H1 (cell line): ENCODE data around the gene CWF19L1. TPM values are rescaled to one million over a fixed set of nuclear protein-coding genes. Genes with fewer than 3 reads are reported as not detected.

Experiments used
- CTCF ChIA-PET: fragments of 300-600 bp; sonication (Branson Sonifier 250); formaldehyde crosslinking; loops from one replicate; lab custom pipeline; 2021; ENCODE audit not compliant: partially characterized antibody; lab: Charles Lee
- POLR2A ChIA-PET: fragments of 300-600 bp; sonication (Branson Sonifier 250); formaldehyde crosslinking; loops from one replicate; lab custom pipeline; 2021; ENCODE audit warnings: inconsistent platforms; ENCODE audit not compliant: partially characterized antibody; lab: Charles Lee
- DNase-seq, 2 experiments: peaks; one replicate each; pipeline versions ENCODE4 v3.0.0 to v3.0.0-alpha.2; 2010 to 2022; ENCODE audit warnings: low spot score in 2 of 2, low read depth in 1 of 2, mixed read lengths in 1 of 2
- FAIRE-seq: peaks from 2 replicates; lab custom pipeline; 2011; peaks lifted over from hg19 to GRCh38; lab: Jason Lieb, UNC
- H2AFZ ChIP-seq: 2 replicates; pipeline ENCODE4 v1.8.1; 2012; ENCODE audit warnings: low read length, inconsistent platforms
- H2AK5ac ChIP-seq: 2 replicates; pipeline ENCODE4 v1.6.1; 2013; ENCODE audit warnings: low read depth, low read length
- H2BK120ac ChIP-seq: replicated peaks from 2 replicates; pipeline ENCODE3; 2013; ENCODE audit warnings: low read depth, low read length, inconsistent platforms
- H2BK12ac ChIP-seq: 2 replicates; pipeline ENCODE4 v1.6.1; 2013; ENCODE audit warnings: low read depth, low read length
- H2BK15ac ChIP-seq: 2 replicates; pipeline ENCODE4 v1.6.1; 2013; ENCODE audit warnings: low read length
- H2BK20ac ChIP-seq: 2 replicates; pipeline ENCODE4 v1.6.1; 2013; ENCODE audit warnings: low read length
- H2BK5ac ChIP-seq: 2 replicates; pipeline ENCODE4 v1.6.1; 2013; ENCODE audit warnings: low read depth, low read length
- H3K14ac ChIP-seq: 2 replicates; pipeline ENCODE4 v1.6.1; 2013; ENCODE audit warnings: inconsistent platforms; ENCODE audit not compliant: insufficient read length
- H3K18ac ChIP-seq: 2 replicates; pipeline ENCODE4 v1.6.1; 2013; ENCODE audit warnings: low read length; ENCODE audit errors: extremely low read depth
- H3K23ac ChIP-seq: 2 replicates; pipeline ENCODE4 v1.6.1; 2013; ENCODE audit warnings: inconsistent platforms; ENCODE audit not compliant: insufficient read length
- H3K23me2 ChIP-seq: 2 replicates; pipeline ENCODE4 v1.6.1; 2013; ENCODE audit warnings: low read depth, low read length
- H3K27ac ChIP-seq: 2 replicates; pipeline ENCODE4 v1.6.1; 2011; ENCODE audit warnings: low read depth, low read length, inconsistent platforms
- H3K27me3 ChIP-seq, 4 experiments: replicated peaks in 1 of 4; 1 replicate in 1 of 4; 2 replicates in 3 of 4; pipeline versions ENCODE4 v1.6.1 to v1.8.1; 2011 to 2013; ENCODE audit warnings: low read length in 3 of 4, mild to moderate bottlenecking in 3 of 4, inconsistent platforms in 2 of 4, mixed read lengths in 2 of 4, moderate library complexity in 1 of 4; ENCODE audit not compliant: control insufficient read depth in 3 of 4, insufficient read depth in 3 of 4; ENCODE audit errors: extremely low read depth in 1 of 4
- H3K36me3 ChIP-seq, 4 experiments: 2 replicates each; pipeline versions ENCODE4 v1.6.1 to v1.8.1; 2011 to 2013; ENCODE audit warnings: mild to moderate bottlenecking in 4 of 4, low read length in 3 of 4, moderate library complexity in 2 of 4, control low read depth in 1 of 4, inconsistent platforms in 1 of 4; ENCODE audit not compliant: insufficient read depth in 4 of 4, control insufficient read depth in 2 of 4
- H3K4ac ChIP-seq: replicated peaks from 2 replicates; pipeline ENCODE3; 2013; ENCODE audit warnings: low read length, low read depth, mixed read lengths, inconsistent platforms; ENCODE audit not compliant: insufficient read length
- H3K4me1 ChIP-seq, 4 experiments: replicated peaks in 1 of 4; 1 replicate in 1 of 4; 2 replicates in 3 of 4; pipeline versions ENCODE4 v1.6.1 to v1.8.1; 2011 to 2013; ENCODE audit warnings: low read length in 3 of 4, inconsistent platforms in 2 of 4, mixed read lengths in 1 of 4; ENCODE audit not compliant: insufficient read depth in 4 of 4, control insufficient read depth in 3 of 4
- H3K4me2 ChIP-seq, 2 experiments: 2 replicates each; pipeline versions ENCODE4 v1.6.1 to v1.8.1; 2011 to 2013; ENCODE audit warnings: low read depth in 2 of 2, low read length in 2 of 2, control low read depth in 1 of 2, inconsistent platforms in 1 of 2, mild to moderate bottlenecking in 1 of 2; ENCODE audit not compliant: insufficient read depth in 1 of 2
- H3K4me3 ChIP-seq, 4 experiments: fragments of 200-600, 300-600 bp in 1 of 4; sonication (generic), shearing (Covaris generic), sonication (Bioruptor Twin) in 1 of 4; 2 replicates each; pipeline versions ENCODE4 v1.5.1 to v1.8.1; 2011 to 2016; ENCODE audit warnings: low read length in 4 of 4, low read depth in 3 of 4, control low read depth in 2 of 4, inconsistent platforms in 2 of 4, mild to moderate bottlenecking in 2 of 4, mixed read lengths in 1 of 4, moderate library complexity in 1 of 4; ENCODE audit not compliant: insufficient read depth in 2 of 4; ENCODE audit errors: extremely low read depth in 1 of 4
- H3K56ac ChIP-seq: replicated peaks from 2 replicates; pipeline ENCODE3; 2013; ENCODE audit warnings: low read depth, mild to moderate bottlenecking, mixed read lengths, low read length, inconsistent platforms; ENCODE audit not compliant: insufficient read length
- H3K79me1 ChIP-seq: 2 replicates; pipeline ENCODE4 v1.6.1; 2013; ENCODE audit warnings: low read depth, low read length, control low read depth
- H3K79me2 ChIP-seq, 2 experiments: 2 replicates each; pipeline versions ENCODE4 v1.6.1 to v1.8.1; 2012 to 2013; ENCODE audit warnings: low read length in 2 of 2, mild to moderate bottlenecking in 2 of 2, inconsistent platforms in 1 of 2; ENCODE audit not compliant: insufficient read depth in 2 of 2, control insufficient read depth in 1 of 2
- H3K9ac ChIP-seq, 4 experiments: replicated peaks in 1 of 4; 1 replicate in 1 of 4; 2 replicates in 3 of 4; pipeline versions ENCODE4 v1.6.1 to v1.8.1; 2011 to 2013; ENCODE audit warnings: low read depth in 3 of 4, low read length in 3 of 4, control low read depth in 2 of 4, mild to moderate bottlenecking in 2 of 4, moderate library complexity in 2 of 4, inconsistent platforms in 1 of 4; ENCODE audit errors: extremely low read depth in 1 of 4
- H3K9me3 ChIP-seq, 2 experiments: 2 replicates each; pipeline versions ENCODE4 v1.6.1 to v1.8.1; 2012 to 2013; ENCODE audit warnings: mild to moderate bottlenecking in 2 of 2, moderate library complexity in 2 of 2, control low read depth in 1 of 2, inconsistent platforms in 1 of 2, low read depth in 1 of 2, low read length in 1 of 2, mixed read lengths in 1 of 2; ENCODE audit not compliant: insufficient read depth in 2 of 2
- H4K20me1 ChIP-seq, 2 experiments: replicated peaks in 1 of 2; 2 replicates each; pipeline versions ENCODE3 to v1.8.1; 2011 to 2013; ENCODE audit warnings: inconsistent platforms in 2 of 2, low read length in 2 of 2, mild to moderate bottlenecking in 1 of 2; ENCODE audit not compliant: insufficient read depth in 2 of 2, control insufficient read depth in 1 of 2
- H4K5ac ChIP-seq: 2 replicates; pipeline ENCODE4 v1.6.1; 2013; ENCODE audit warnings: low read length, low read depth, mixed read lengths, inconsistent platforms; ENCODE audit not compliant: insufficient read length
- H4K8ac ChIP-seq: 2 replicates; pipeline ENCODE4 v1.8.0; 2013; ENCODE audit warnings: mild to moderate bottlenecking, moderate library complexity, low read length, inconsistent platforms; ENCODE audit not compliant: insufficient read depth; ENCODE audit errors: extremely low read depth
- H4K91ac ChIP-seq: replicated peaks from 2 replicates; pipeline ENCODE3; 2013; ENCODE audit warnings: low read length, mixed read lengths, inconsistent platforms; ENCODE audit not compliant: insufficient read length
- BACH1 ChIP-seq: IDR thresholded peaks from 2 replicates; pipeline ENCODE4 v1.6.1; 2012; ENCODE audit warnings: low read length, improper control_type of control experiment
- BCL11A ChIP-seq, 2 experiments: IDR thresholded peaks; one replicate each; pipeline ENCODE4 v1.6.1; 2011; ENCODE audit warnings: low read depth in 2 of 2, low read length in 2 of 2, mild to moderate bottlenecking in 2 of 2
- CBX5 ChIP-seq: fragments of 300-800, 300-1000 bp; sonication (generic); IDR thresholded peaks from 2 replicates; pipeline ENCODE4 v1.7.1; 2016; ENCODE audit warnings: antibody characterized with exemption, low read length, low read depth
- CHD2 ChIP-seq: IDR thresholded peaks from 2 replicates; pipeline ENCODE4 v1.6.1; 2012; ENCODE audit warnings: low read length, improper control_type of control experiment
- JUND ChIP-seq: IDR thresholded peaks from 2 replicates; pipeline ENCODE4 v1.6.1; 2011; ENCODE audit warnings: mild to moderate bottlenecking, improper control_type of control experiment, low read length
- PHF8 ChIP-seq: fragments of 200-600 bp; sonication (generic); conservative IDR thresholded peaks from 2 replicates; pipeline ENCODE4 v1.7.1; 2012; ENCODE audit warnings: low read depth, mild to moderate bottlenecking, inconsistent platforms, low read length, moderate library complexity
- POLR2A ChIP-seq, 2 experiments: IDR thresholded peaks; 1 replicate in 1 of 2; 2 replicates in 1 of 2; pipeline ENCODE4 v1.6.1; 2011; ENCODE audit warnings: low read depth in 2 of 2, low read length in 2 of 2, mild to moderate bottlenecking in 2 of 2; ENCODE audit errors: control extremely low read depth in 1 of 2
- RFX5 ChIP-seq: IDR thresholded peaks from 2 replicates; pipeline ENCODE4 v1.6.1; 2011; ENCODE audit warnings: low read depth, low read length, improper control_type of control experiment, borderline replicate concordance
- RNF2 ChIP-seq: fragments of 200-900, 300-1000 bp; sonication (generic); IDR thresholded peaks from 2 replicates; pipeline ENCODE4 v1.7.1; 2016; ENCODE audit warnings: borderline replicate concordance, low read depth, mild to moderate bottlenecking, antibody characterized with exemption, low read length; ENCODE audit not compliant: poor library complexity, severe bottlenecking; ENCODE audit errors: missing control alignments
- SUZ12 ChIP-seq: fragments of 200-600 bp; sonication (generic); IDR thresholded peaks from 2 replicates; pipeline ENCODE4 v1.6.1; 2012; ENCODE audit warnings: mild to moderate bottlenecking, inconsistent platforms, low read length, moderate library complexity, mixed read lengths
- TAF1 ChIP-seq: IDR thresholded peaks from 2 replicates; pipeline ENCODE4 v1.6.1; 2011; ENCODE audit warnings: mild to moderate bottlenecking, low read depth, low read length
- TAF7 ChIP-seq: optimal IDR thresholded peaks from 2 replicates; pipeline ENCODE3; 2011; ENCODE audit warnings: low read depth, mild to moderate bottlenecking, inconsistent platforms, low read length, moderate library complexity, borderline replicate concordance
- WGBS, 2 experiments: shearing (Covaris generic) in 1 of 2; methylation state at CpG; one replicate each; pipeline versions ENCODE4 v1.1.6 to v1.1.7; 2013 to 2015; ENCODE audit warnings: low lambda C conversion rate in 2 of 2, mixed read lengths in 2 of 2, inconsistent platforms in 1 of 2, low coverage in 1 of 2, missing lambda C conversion rate in 1 of 2; ENCODE audit not compliant: insufficient replicate concordance in 2 of 2, insufficient coverage in 1 of 2, insufficient read length in 1 of 2; ENCODE audit errors: extremely low coverage in 1 of 2, missing lambda C conversion rate in 1 of 2; 5-methylcytosine and 5-hydroxymethylcytosine counted together
- polyA plus RNA-seq, 7 experiments: library from polyadenylated mRNA; depleted of rRNA in 3 of 7; stranded (reverse) in 5 of 7; unstranded in 2 of 7; fragments of >200 nt in 5 of 7; fragments of 200-250 nt in 2 of 7; gene quantifications; 1 replicate in 5 of 7; 2 replicates in 1 of 7; 4 replicates in 1 of 7; pipeline versions ENCODE4 v1.2.1 to v1.2.3, GENCODE V29; 2011 to 2013; ENCODE audit warnings: missing spikeins in 2 of 7, mixed read lengths in 2 of 7
- total RNA-seq: library from RNA; stranded (reverse); fragmentation: NEBNext Ultra II Directional; extraction: Animal tissue kit (Norgen Biotek cat#: 25700); gene quantifications from 2 replicates; pipeline ENCODE4 v1.2.1, GENCODE V29; 2021
- TF ChIP-seq, protein P1 (sequence below): IDR thresholded peaks from 2 replicates; pipeline ENCODE4 v1.6.1; 2012; ENCODE audit warnings: low read length, inconsistent platforms

CWF19L1 gene
- total and polyA plus RNA-seq, 2 of the 8 experiments (the other 6 are each of a cell fraction or from before 2014, with no cell fraction given) = 11.1 to 29.9 TPM

DNA sequence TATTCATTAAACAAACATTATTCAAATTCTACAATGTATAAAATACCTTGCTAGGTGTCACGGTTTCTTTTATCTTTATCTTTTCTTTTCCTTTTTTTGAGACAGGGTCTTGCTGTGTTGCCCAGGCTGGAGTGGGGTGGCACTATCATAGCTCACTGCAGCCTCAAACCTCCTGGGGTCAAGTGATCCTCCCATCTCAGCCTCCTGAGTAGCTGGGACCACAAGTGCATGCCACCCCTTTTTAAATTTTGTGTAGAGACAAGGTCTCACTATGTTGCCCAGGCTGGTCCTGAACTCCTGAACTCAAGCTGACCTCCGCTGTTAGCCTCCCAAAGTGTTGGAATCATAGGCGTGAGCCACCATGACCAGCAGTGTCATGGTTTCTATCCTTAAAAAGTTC, 37.0 kb upstream of the CWF19L1 start:
- POLR2A ChIA-PET = no interaction called here
- Histone ChIP-seq H2AFZ (no peak overlapping the region), H3K4me3 (no peak overlapping the region), H3K36me3 (no peaks in the 10 kb centered on the region), H3K14ac (no peak overlapping the region), H2BK12ac (0 out of 2 replicates have a peak overlapping the region, but pooled peaks have one; percentile 50), H3K9ac (no peak overlapping the region), H3K4ac (no peak overlapping the region), H3K27me3 (no peaks in the 10 kb centered on the region), H3K4me2 (no peak overlapping the region), H3K27ac (no peak overlapping the region), H2BK20ac (no peak overlapping the region), H3K9me3 (peaks cover 0 to 4% of the 10 kb centered on the region in 2 experiments; a peak in 2 of 4 replicates), H3K4me1 (peaks cover 0 to 9% (median 2%) of the 10 kb centered on the region in 4 experiments; a peak in 4 of 7 replicates), H2BK120ac (no peak overlapping the region), H4K91ac (no peak overlapping the region), H4K20me1 (no peaks in the 10 kb centered on the region), H4K8ac (no peak overlapping the region), H3K79me2 (no peaks in the 10 kb centered on the region), H2AK5ac (peak overlapping the region; percentile 53; the same call in 1 of the 2 replicates), H4K5ac (no peak overlapping the region), H3K23ac (no peak overlapping the region), H3K79me1 (no peaks in the 10 kb centered on the region), H3K56ac (no peak overlapping the region), H3K23me2 (no peaks in the 10 kb centered on the region; the same call in 1 of the 2 replicates), H2BK5ac (no peak overlapping the region), H3K18ac (no peak overlapping the region), H2BK15ac (no peak overlapping the region)
- no peak for FAIRE-seq
- CTCF ChIA-PET = interaction anchor here (0.9 to 2.3 kb wide), 10 partner anchors 12 to 204 kb away, joined by 3 to 12 read pairs (median 4); partner anchors contain the start of gene WNT8B
- no peak for DNase-seq
- 76% methylated on average over 3 of the region's 3 CpGs; no CpG with 5 or more reads in 1 of the 2 experiments for WGBS, 2 experiments
- TF ChIP-seq JUND (no peak), POLR2A (IDR thresholded peaks at IDR 0.05; ENCODE audit: control extremely low read depth in 1 of 2, low read depth in 2 of 2, low read length in 2 of 2) (no peak), TAF1 (no peak), RFX5 (no peak), RNF2 (no peak), BACH1 (no peak), PHF8 (no peak), CBX5 (no peak), SUZ12 (no peak), TAF7 (no peak), CHD2 (no peak), BCL11A (IDR thresholded peaks at IDR 0.05; ENCODE audit: low read depth in 2 of 2, low read length in 2 of 2) (no peak)
- TF ChIP-seq, protein P1, sequence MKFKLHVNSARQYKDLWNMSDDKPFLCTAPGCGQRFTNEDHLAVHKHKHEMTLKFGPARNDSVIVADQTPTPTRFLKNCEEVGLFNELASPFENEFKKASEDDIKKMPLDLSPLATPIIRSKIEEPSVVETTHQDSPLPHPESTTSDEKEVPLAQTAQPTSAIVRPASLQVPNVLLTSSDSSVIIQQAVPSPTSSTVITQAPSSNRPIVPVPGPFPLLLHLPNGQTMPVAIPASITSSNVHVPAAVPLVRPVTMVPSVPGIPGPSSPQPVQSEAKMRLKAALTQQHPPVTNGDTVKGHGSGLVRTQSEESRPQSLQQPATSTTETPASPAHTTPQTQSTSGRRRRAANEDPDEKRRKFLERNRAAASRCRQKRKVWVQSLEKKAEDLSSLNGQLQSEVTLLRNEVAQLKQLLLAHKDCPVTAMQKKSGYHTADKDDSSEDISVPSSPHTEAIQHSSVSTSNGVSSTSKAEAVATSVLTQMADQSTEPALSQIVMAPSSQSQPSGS = no peak
